GM13977 (cell line): ENCODE data around the gene GRIK5.

Source experiments
- DNase-seq: peaks from one replicate; pipeline ENCODE4 v3.0.0; 2012; ENCODE audit warnings: low spot score
- in situ Hi-C: fragments of 300-500 bp; cut with MboI; formaldehyde crosslinking; loops from one replicate; pipeline ENCODE4 v1.12.0; 2022; ENCODE audit warnings: low sequenced_read_pairs, low pct_unique_long_range_greater_than_20kb, mixed read lengths, inconsistent platforms; ENCODE audit not compliant: unreplicated experiment
- TF ChIP-seq, protein P1 (sequence below): IDR thresholded peaks from 2 replicates; pipeline ENCODE4 v1.5.1; 2012; ENCODE audit warnings: mild to moderate bottlenecking, control low read depth; ENCODE audit not compliant: insufficient read depth; ENCODE audit errors: extremely low read depth, missing control alignments

The GRIK5 gene

DNA sequence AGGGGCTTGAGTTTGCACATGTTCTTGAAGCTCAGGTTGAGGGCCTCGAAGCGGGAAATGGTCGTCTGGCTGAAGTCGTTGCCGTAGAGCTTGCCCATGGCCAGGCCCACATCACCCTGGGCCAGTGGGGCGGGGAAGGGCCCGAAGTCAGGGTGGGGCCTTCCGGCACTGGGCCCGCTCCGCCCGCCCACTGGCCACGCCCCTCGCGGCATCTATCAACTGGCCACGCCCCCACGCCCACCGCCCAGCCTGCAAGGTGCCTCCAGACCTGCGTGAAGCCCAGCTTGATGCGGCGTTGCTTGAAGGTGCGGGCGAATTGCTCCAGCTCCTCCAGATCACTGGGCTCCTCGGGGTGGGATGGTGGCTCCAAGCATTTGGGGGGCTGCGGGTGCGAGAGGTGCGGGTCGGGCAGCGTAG, 25.8 kb upstream of the GRIK5 start:
- no peak for DNase-seq
- TF ChIP-seq, protein P1, sequence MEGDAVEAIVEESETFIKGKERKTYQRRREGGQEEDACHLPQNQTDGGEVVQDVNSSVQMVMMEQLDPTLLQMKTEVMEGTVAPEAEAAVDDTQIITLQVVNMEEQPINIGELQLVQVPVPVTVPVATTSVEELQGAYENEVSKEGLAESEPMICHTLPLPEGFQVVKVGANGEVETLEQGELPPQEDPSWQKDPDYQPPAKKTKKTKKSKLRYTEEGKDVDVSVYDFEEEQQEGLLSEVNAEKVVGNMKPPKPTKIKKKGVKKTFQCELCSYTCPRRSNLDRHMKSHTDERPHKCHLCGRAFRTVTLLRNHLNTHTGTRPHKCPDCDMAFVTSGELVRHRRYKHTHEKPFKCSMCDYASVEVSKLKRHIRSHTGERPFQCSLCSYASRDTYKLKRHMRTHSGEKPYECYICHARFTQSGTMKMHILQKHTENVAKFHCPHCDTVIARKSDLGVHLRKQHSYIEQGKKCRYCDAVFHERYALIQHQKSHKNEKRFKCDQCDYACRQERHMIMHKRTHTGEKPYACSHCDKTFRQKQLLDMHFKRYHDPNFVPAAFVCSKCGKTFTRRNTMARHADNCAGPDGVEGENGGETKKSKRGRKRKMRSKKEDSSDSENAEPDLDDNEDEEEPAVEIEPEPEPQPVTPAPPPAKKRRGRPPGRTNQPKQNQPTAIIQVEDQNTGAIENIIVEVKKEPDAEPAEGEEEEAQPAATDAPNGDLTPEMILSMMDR, result no peak
- in situ Hi-C loops, result no loop called here

DNA sequence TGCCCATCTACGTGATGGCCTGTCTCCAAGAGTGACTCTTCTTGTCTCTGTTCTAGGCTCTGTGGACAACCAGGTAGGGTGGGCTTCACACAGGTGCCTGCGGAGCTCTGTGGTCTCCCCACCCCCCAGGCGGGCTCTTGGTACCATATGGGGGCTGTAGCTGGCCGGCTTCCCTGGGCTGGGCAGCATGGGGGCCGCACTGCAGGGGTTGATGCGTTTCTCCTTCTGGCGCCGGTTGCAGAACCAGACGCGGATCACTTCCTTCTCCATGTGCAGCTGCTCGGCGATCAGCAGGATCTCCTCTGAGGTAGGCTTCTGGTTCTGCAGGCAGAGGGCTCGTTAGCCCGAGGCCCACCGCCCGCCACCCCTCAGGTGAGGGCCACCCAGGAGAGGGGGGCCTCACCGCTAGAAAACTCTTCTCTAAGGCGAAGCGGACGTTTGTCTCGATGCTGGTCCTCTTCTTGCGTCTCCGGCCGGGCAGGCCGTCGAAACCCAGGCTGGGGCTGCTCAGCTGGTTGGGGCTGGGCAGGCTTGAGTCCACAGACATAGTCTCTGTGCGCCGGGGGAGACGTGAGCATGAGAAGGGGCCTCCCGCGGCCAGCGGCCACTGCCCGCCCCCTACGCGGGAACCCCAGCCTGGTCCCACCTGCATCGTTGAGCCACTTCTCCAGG, 25.3 kb upstream of the GRIK5 start:
- no peak for DNase-seq
- TF ChIP-seq, protein P1, result no peak
- in situ Hi-C loops, result no loop called here

DNA sequence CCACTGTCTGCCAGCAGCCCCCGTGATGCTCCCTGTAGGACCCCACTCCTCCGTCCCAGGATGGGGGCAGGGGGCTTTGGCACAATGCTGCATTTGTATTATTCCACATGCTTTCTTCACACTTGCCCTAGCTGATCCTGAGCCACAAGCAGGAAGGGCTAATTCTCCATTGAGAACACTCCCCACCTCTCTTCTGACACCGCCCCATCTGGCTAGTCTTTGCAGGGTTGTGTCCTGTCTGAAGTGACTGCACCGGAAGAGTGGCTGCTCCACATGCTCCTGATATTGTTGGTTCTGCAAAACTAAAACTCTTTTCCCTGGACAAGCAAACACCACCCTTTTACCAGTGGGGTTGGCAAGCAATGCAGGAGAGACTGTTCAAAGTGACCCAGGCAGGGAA, 23.9 kb upstream of the GRIK5 start:
- DNase-seq, result no peak
- TF ChIP-seq, protein P1, result no peak
- in situ Hi-C loops, result no loop called here

DNA sequence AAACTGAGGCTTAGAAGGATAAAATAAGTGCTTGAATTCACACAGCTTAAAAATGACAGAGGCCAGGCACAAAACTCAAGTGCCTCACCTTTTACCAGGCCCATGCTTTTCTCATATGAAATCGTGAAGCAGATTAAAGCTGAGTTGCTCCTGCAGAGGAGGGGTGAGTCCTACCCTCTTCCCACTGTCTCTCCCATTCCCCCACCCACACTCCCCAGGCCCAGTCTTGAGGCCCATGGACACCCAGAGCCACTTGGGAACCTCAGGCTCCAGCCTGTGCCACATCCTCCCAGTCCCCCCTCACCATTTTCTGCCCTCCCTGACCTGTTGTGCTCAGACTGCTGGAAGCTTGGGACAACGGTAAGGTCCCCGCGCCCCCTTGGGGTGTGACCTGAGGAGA, 23.5 kb upstream of the GRIK5 start:
- in situ Hi-C loops, result no loop called here
- no peak for DNase-seq
- TF ChIP-seq, protein P1, result no peak

DNA sequence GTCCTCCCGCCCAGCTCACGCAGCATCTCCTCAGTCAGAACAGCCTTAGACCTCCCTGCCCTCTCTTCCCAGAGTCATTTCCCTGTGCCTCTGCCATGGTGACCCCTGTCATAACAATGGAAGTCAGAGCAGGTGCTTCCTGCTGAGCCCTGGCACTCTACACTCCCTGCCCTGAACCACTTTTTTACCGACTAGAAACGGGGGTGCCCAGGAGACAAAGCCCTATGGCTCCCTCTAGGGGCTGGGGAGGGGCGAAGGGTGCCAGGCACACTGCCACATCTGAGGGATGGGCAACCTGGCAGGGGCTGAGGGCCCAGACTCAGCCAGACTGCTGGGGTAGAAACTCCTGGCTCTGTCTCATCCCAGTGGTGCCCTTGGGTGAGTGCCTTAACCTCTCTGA, 22.3 kb upstream of the GRIK5 start:
- no peak for DNase-seq
- TF ChIP-seq, protein P1, result peak; percentile 50
- in situ Hi-C loops, result no loop called here

DNA sequence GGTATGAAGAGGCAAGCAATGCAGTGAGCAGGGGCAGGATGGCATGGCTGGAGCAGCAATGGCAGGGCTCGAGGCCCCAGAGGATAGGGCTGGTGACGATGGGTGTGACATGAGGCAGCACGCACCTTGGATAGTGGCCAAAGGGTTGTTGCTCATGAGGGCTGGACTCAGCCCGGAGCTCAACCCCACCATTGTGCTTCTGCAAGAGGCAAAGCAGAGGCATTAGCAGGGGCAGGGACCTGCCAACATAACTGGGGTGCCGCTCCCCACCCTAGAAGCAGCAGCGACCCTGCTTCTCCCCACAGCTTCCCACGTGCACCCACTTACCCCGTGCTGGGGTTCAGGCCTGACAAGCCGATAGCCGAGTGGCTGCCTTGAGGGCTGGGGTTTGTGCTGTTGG, 21.7 kb upstream of the GRIK5 start:
- in situ Hi-C loops, result no loop called here
- no peak for DNase-seq
- TF ChIP-seq, protein P1, result no peak

DNA sequence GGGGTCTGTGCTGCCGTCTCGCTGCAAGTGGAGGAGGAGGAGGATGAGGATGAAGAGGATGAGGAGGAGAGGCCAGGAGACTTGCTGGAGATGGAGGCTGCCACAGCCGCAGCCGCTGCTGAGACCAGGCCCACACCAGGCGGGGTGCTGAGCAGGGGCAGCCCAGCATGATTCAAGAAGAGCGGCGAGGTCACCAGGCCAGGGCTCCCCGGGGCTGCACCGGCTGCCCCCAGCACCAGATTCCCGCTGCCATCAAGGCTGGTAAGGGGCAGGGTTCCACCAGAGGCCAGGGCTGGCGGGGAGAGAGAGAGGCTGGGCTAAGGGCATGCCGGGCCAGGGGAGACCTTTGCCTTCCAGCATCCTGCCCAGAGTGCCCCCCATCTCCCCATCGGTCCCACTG, 21.3 kb upstream of the GRIK5 start:
- TF ChIP-seq, protein P1, result no peak
- in situ Hi-C loops, result no loop called here
- DNase-seq, result no peak
